Right ventricle myocardium inferior (tissue), 1 donor: Measurements from ENCODE around the gene KCNA5. TPM values are rescaled to one million over a fixed set of nuclear protein-coding genes. Genes with fewer than 3 reads are reported as not detected.

Source experiments
- ATAC-seq: fragments of 200-7000 bp; cut with Tn5 transposase; one replicate; pipeline ENCODE4 v1.9.1; 2020; ENCODE audit warnings: mild to moderate bottlenecking, moderate library complexity
- DNase-seq: peaks from one replicate; pipeline ENCODE4 v3.0.0; 2021; ENCODE audit errors: missing footprints
- intact Hi-C: fragments of 100-400 bp; cut with DNase I; formaldehyde crosslinking; loops from one replicate; pipeline ENCODE4 v1.11.0; 2022
- total RNA-seq: library from RNA; stranded (reverse); fragmentation: NEBNext Ultra II Directional; extraction: Animal tissue kit (Norgen Biotek cat#: 25700); gene quantifications from one replicate; pipeline ENCODE4 v1.2.1, GENCODE V29; 2021
- donor health status: DM: no; HTN: yes; CAD: no; lungs with severe emphysema.

The KCNA5 gene
- total RNA-seq, 1 donor from 2014 or later: 2.1 TPM

GRCh38 chr12:5085896-5086295 lies 42.2 kb downstream of the KCNA5 start:
- DNase-seq (no peak), ATAC-seq (no peak)
- intact Hi-C loops: no loop called here

DNA sequence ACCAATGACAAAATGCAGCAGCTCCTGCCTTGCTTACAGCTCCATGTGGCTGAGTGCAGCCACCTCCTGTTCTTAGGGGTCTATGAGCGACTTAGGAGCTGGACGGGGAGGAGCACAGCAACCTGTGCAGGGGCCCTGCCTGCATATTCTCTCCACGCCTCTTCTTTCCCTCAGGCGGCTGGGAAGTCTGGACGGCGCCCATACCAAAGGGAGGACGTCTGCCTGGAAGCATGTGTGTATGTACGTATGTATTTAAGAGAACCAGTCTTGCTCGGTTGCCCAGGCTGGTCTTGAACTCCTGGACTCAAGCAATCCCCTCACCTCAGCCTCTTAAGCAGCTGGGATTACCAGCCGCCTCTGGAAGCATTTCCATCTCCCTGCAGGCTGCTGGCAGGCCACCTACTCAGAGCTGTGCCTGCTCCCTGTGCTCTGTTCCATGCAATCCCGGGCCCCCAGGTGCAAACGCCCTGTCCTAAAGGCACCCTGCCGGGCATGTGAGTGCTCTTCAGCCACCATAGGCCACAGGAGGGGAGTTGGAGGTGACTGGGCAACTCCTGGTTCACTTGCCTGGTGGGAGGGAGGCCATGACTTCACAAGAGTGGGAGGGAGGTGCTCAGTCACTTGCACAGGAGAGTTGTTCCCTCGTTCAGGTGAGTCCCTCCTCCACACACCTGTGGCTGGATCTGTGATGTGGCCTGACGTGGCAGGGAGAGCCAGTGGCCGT lies 44.3 kb downstream of the KCNA5 start:
- no peak for ATAC-seq
- intact Hi-C loops: no loop called here
- no peak for DNase-seq

GRCh38 chr12:5088586-5089264 lies 45.0 kb downstream of the KCNA5 start:
- no peak for ATAC-seq
- intact Hi-C loops: no loop called here

DNA sequence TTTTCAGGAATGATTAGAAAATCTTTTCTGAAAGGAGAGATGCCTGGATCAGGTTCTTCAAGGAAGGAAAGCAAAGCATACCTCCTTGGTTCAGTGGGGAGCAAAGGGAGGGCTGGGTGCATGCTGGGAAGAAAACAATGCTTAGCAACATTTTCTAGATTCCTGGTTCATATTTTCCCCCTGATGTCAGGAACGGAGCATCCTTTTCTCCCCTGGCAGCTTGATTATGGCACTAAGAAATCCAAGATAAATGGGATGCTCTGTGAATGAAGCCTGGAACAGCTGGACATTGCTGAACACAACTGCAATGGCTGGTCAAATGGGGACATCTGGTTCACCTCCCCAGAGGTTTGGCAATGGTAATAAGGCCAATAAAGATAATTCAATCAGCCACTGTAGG lies 50.9 kb downstream of the KCNA5 start:
- intact Hi-C loops: no loop called here
- ATAC-seq (no peak), DNase-seq (no peak)

More at GRCh38 chr12:5088586-5089264, 45.0 kb downstream of the KCNA5 start:
- no peak for DNase-seq

DNA sequence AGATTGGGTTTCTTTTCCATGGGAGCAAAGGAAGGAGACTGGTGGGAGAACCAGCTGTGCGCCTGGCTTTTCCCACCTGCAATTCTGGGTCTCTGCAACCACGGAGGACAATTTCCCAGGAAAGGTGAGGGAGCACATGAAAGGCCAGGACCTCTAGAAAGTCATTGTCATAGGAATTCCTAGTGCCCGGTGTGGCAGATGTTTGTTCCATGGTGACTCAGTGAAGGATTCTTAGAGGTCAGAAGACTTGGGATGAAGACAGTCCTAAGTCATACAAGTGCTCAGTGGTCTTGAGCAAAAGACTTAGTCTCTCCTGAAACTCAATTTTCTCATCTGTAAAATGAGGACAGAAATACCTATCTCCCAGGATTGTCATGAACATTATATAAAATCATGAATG lies 51.3 kb downstream of the KCNA5 start:
- ATAC-seq (no peak), DNase-seq (no peak)
- intact Hi-C loops: no loop called here

Other genes with a start within 250 kb of the KCNA5 start
- not detected for gene KCNA1, start 134.0 kb upstream of the KCNA5 start, total RNA-seq